Measurements from ENCODE around the gene MRPS35.

GRCh38 chr12:27686147-27686546, 24.5 kb upstream of the MRPS35 start:
- no peak for TF ChIP-seq CTCF (IDR thresholded peaks at IDR 0.05)
- TF ChIP-seq ZFX (IDR thresholded peaks at IDR 0.05; ENCODE audit: borderline replicate concordance): no peak

All from 22Rv1 (cell line).